ENCODE measurements around the gene BCL11A.

BCL11A gene

GRCh38 chr2:60569680-60570111 is 16.2 kb upstream of the BCL11A start:
- peak; percentile 37 for ATAC-seq
- TF ChIP-seq TOX (CRISPR knock-in tag; IDR thresholded peaks at IDR 0.05; ENCODE audit: borderline replicate concordance): no peak
- TF ChIP-seq ESRRG (CRISPR knock-in tag; IDR thresholded peaks at IDR 0.05): no peak
- no peak for TF ChIP-seq CREB5 (CRISPR knock-in tag; IDR thresholded peaks at IDR 0.05; ENCODE audit: low read depth)
- no peak for TF ChIP-seq PATZ1 (CRISPR knock-in tag; IDR thresholded peaks at IDR 0.05; ENCODE audit: borderline replicate concordance)
- no peak for TF ChIP-seq ISL1 (CRISPR knock-in tag; IDR thresholded peaks at IDR 0.05)
- no peak for TF ChIP-seq POU6F1 (CRISPR knock-in tag; IDR thresholded peaks at IDR 0.05; ENCODE audit: borderline replicate concordance, low read depth)
- TF ChIP-seq TSHZ2 (CRISPR knock-in tag; IDR thresholded peaks at IDR 0.05): no peak
- no peak for TF ChIP-seq CSRNP3 (CRISPR knock-in tag; IDR thresholded peaks at IDR 0.05)
- no peak for TF ChIP-seq ZFP3 (CRISPR knock-in tag; IDR thresholded peaks at IDR 0.05)

- ATAC-seq: peak; percentile 30; the same call in 2 of the 3 replicates
- peak; percentile 37; the same call in 1 of the 2 replicates for TF ChIP-seq TCF4 (CRISPR knock-in tag; IDR thresholded peaks at IDR 0.05; ENCODE audit: borderline replicate concordance)
- TF ChIP-seq PATZ1 (CRISPR knock-in tag; IDR thresholded peaks at IDR 0.05; ENCODE audit: borderline replicate concordance): no peak
- TF ChIP-seq ZNF565 (CRISPR knock-in tag; conservative IDR thresholded peaks at IDR 0.05; ENCODE audit: low read depth): no peak
Observed at GRCh38 chr2:60567919-60568768, 14.7 kb upstream of the BCL11A start.

- ATAC-seq: no peak
- no peak for TF ChIP-seq TCF4 (CRISPR knock-in tag; IDR thresholded peaks at IDR 0.05; ENCODE audit: borderline replicate concordance)
- TF ChIP-seq ESRRG (CRISPR knock-in tag; IDR thresholded peaks at IDR 0.05): no peak
- no peak for TF ChIP-seq ISL1 (CRISPR knock-in tag; IDR thresholded peaks at IDR 0.05)
- TF ChIP-seq CSDC2 (CRISPR knock-in tag; IDR thresholded peaks at IDR 0.05): no peak
- TF ChIP-seq ZC3H10 (CRISPR knock-in tag; IDR thresholded peaks at IDR 0.05): no peak
- no peak for TF ChIP-seq TOX (CRISPR knock-in tag; IDR thresholded peaks at IDR 0.05; ENCODE audit: borderline replicate concordance)
- no peak for TF ChIP-seq ZNF8 (CRISPR knock-in tag; IDR thresholded peaks at IDR 0.05)
- no peak for TF ChIP-seq SNAI2 (CRISPR knock-in tag; IDR thresholded peaks at IDR 0.05)
- no peak for TF ChIP-seq ARNTL (CRISPR knock-in tag; IDR thresholded peaks at IDR 0.05; ENCODE audit: borderline replicate concordance, low read depth)
- no peak for TF ChIP-seq CSRNP3 (CRISPR knock-in tag; IDR thresholded peaks at IDR 0.05)
- TF ChIP-seq CREB5 (CRISPR knock-in tag; IDR thresholded peaks at IDR 0.05; ENCODE audit: low read depth): no peak
- no peak for TF ChIP-seq PPARA (CRISPR knock-in tag; IDR thresholded peaks at IDR 0.05; ENCODE audit: borderline replicate concordance)
- no peak for TF ChIP-seq TSHZ2 (CRISPR knock-in tag; IDR thresholded peaks at IDR 0.05)
Observed at GRCh38 chr2:60567096-60567495, 13.6 kb upstream of the BCL11A start.

Data from SK-N-SH treated with all-trans-retinoic acid at 6 μM for 48 hours (cell line).